NCI-H128 (cell line): ENCODE data around the gene SLC6A8.
"Not testable (repeated sequence)": the region's sequence is repeated elsewhere in the genome, so short reads cannot be mapped to it uniquely, and the experiment has no call there.

ENCODE experiments used
- DNase-seq: peaks from one replicate; lab custom pipeline; 2025; ENCODE audit not compliant: unreplicated experiment; lab: John Stamatoyannopoulos, UW

Gene SLC6A8

DNA sequence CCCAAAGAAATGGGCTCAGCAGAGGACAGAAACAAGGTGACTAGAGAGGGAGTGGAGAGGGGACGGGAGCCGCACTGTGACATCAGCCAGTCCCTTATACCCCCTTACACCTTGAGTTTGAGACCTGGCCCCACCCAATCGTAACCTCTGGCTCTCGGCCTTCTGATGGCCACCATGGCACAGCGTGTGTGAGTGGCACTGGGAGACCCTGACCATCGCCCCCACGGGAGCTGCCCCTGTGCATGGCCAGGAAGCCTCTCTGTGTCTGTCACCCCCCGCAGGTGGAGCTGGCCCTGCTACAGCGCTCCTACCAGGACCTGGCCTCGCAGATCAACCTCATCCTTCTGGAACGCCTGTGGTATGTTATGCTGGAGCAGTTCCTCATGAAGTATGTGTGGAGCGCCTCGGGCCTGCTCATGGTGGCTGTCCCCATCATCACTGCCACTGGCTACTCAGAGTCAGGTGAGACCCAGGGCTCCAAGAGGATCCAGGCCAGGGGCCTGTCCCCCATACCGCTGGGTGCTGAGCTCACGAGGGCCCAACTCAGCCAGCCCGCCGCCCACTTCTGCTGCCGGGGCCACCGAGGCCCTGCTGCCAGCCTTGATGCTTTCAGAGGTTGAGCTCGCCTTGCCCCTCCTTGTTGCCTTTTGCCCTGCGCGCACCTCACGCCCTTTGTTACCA is 41.4 kb downstream of the SLC6A8 start:
- DNase-seq = no peak

GRCh38 chrX:153730115-153730514 is 42.4 kb downstream of the SLC6A8 start:
- DNase-seq = not testable (repeated sequence)

- no peak for DNase-seq
Measured at GRCh38 chrX:153731117-153731844, 43.6 kb downstream of the SLC6A8 start.

GRCh38 chrX:153731845-153732215 is 44.1 kb downstream of the SLC6A8 start:
- DNase-seq = no peak

- no peak for DNase-seq
Measured at GRCh38 chrX:153732401-153732800, 44.7 kb downstream of the SLC6A8 start.

DNA sequence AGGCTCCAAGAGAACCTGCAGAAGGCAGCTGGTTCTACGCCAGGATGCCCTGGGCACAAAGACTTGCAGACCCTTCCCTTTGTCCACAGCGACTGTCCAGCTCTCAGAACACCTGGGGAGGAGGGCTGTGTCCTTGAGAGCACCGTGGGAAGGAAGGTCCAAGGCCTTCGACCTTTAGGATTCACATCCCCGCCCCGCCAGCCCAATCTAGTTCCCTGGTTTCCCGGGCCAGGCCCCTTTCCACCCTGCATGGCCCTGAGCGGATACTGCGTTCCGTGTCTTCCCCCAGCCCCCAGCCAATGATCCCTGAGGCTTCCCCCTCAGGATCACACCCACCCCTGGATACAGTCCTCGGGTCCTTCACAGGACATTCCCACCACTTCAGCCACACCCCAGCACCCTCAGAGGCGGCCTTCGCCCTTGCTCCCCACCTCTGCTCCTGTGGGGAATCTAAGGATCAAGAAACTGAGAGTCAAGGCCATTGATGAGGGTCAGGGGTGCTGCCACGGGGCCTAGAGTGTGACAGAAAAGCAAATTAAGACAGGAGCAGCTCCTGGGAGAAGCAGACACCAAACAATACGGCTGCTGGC is 46.0 kb downstream of the SLC6A8 start:
- no peak for DNase-seq

- no peak for DNase-seq
Measured at GRCh38 chrX:153734871-153735270, 47.1 kb downstream of the SLC6A8 start.

GRCh38 chrX:153735274-153735673 is 47.5 kb downstream of the SLC6A8 start:
- DNase-seq = no peak

DNA sequence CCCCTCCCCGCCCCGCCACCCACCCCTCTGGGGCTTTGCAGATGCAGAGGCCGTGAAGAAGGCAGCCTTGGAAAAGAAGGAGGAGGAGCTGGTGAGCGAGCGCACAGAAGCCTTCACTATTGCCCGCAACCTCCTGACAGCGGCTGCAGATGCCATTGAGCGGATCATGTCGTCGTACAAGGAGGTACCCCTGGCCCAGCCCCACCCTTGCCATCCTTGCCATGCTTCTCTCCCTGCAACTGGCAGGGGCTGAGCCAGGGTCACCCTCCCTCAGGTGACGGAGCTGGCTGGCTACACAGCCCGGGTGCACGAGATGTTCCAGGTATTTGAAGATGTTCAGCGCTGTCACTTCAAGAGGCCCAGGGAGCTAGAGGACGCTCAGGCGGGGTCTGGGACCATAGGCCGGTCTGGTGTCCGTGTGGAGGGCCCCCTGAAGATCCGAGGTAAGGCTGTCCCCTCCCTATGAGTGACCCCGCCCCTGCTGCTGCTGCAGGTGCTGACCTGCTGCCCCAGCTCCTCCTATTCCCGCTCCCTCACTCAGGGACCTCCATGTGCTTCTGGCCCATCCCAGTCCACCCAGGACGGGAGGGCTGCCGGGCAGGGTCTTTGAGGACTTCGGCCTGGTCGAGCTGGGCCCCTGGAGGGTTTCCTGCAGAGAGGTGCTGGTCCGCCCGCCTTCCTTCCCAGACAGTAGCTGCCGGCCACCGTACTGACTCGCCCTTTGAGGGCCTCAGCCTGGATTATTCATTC is 48.5 kb downstream of the SLC6A8 start:
- no peak for DNase-seq

- no peak for DNase-seq
Measured at GRCh38 chrX:153736871-153737441, 49.2 kb downstream of the SLC6A8 start.

DNA sequence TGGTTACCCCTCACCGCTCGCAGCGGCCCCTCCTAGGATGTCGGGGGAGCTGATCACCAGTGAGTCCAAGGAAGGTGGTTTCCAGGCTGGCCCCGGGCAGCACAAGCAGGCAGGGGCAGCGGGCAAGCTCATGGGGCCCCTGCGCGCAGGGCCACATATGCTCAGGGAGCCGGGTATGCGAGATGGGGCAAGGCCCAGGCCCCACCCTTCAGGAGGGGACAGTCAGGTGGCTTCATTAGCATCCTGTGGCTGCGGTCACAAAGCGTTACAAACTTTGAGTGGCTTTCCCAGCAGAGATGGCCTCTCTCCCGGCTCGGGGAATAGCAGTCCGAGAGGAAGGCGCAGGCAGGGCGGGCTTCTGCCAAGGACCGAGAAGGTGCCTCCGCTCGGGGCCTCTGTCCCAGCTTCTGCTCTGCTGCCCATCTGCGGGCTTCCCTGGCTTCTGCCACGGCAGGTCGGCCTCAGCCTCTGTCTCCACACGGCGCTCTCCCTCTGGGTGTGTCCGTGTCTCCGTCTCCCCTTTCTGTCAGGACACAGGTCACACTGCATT is 50.4 kb downstream of the SLC6A8 start:
- DNase-seq = no peak

DNA sequence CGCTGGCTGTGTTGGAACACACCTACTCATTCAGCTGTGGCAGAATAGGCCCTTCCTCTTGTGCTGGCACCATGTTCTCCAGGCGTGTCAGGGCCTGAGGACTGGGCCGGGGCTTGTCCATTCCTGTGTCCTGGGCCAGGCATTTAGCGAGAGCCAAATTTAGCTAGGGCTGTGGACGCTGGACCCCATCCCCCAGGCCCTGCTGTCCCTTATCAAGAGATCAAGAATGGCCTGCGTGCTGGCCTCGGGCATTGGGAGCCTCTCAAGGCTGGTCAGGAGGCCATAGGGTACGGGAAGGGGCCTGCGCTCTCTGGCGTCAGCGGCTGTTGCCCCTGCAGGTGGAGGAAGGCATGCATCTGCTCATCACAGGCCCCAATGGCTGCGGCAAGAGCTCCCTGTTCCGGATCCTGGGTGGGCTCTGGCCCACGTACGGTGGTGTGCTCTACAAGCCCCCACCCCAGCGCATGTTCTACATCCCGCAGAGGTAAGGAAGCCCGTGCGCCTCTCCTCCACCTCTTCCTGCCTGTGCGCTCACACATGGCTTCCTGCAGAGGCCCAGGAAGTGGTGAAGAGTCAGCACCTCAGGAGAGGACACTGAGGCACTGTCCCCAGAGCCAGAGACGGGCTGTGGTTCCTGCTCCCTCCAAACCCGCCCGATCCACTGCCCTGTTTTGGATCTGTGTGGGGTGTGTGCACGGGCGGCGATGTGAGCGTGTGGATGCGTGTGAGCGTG is 52.2 kb downstream of the SLC6A8 start:
- DNase-seq = no peak

- DNase-seq = no peak
Measured at GRCh38 chrX:153740631-153741222, 53.0 kb downstream of the SLC6A8 start.

DNA sequence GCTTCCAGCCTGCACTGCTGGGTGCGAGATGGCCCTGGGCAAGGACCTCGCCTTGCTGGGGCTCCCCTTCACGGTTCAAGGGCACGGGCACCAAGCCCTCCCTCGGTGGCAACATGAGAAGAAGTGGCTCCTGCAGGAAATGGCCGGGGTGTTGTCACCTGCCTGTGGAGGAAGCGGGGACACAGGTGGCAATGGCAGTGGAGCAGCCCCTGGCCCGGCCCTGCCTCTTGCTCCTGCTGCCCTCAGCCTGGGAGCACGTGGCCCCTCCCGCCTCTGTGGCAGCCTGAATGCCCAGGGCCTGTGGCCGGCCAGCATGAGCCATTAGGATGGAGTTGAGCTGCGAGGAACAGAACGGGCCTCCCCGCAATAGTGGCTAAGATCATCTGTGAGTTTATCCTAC is 53.7 kb downstream of the SLC6A8 start:
- DNase-seq = no peak

- not testable (repeated sequence) for DNase-seq
Measured at GRCh38 chrX:153742111-153742510, 54.4 kb downstream of the SLC6A8 start.

- DNase-seq = not testable (repeated sequence)
Measured at GRCh38 chrX:153742796-153743467, 55.2 kb downstream of the SLC6A8 start.

GRCh38 chrX:153743468-153744209 is 55.9 kb downstream of the SLC6A8 start:
- DNase-seq = not testable (repeated sequence)

GRCh38 chrX:153744210-153745066 is 56.7 kb downstream of the SLC6A8 start:
- no peak for DNase-seq
